GM21381 (cell line): ENCODE results near the gene KLK12.

ENCODE experiments used
- ATAC-seq: cut with Tn5 transposase; IDR thresholded peaks from one replicate; pipeline ENCODE4 v1.9.1; 2021; ENCODE audit warnings: mild to moderate bottlenecking, moderate library complexity; ENCODE audit not compliant: unreplicated experiment

The KLK12 gene

GRCh38 chr19:51034704-51035103 lies at the start of gene KLK12:
Gene KLK12 (minus strand): TSS chr19:51035002. CDS start chr19:51034621, 381 bp downstream.
- ATAC-seq, result no peak

- ATAC-seq, result no peak
Measured at GRCh38 chr19:51084505-51084904, 49.7 kb upstream of the KLK12 start.

- ATAC-seq, result no peak
Measured at GRCh38 chr19:51083783-51084182, 49.0 kb upstream of the KLK12 start.

GRCh38 chr19:51083181-51083580 lies 48.4 kb upstream of the KLK12 start:
- ATAC-seq, result no peak

- ATAC-seq, result no peak
Measured at GRCh38 chr19:51082611-51083010, 47.8 kb upstream of the KLK12 start, which contains the start of gene KLK14. Gene KLK14 (minus strand): TSS chr19:51082887. CDS start chr19:51082614, 273 bp downstream.

- no peak for ATAC-seq
Measured at GRCh38 chr19:51081476-51081875, 46.7 kb upstream of the KLK12 start.

GRCh38 chr19:51079481-51080110 lies 44.8 kb upstream of the KLK12 start:
- ATAC-seq, result no peak

GRCh38 chr19:51078731-51079130 lies 43.9 kb upstream of the KLK12 start:
- no peak for ATAC-seq

GRCh38 chr19:51078104-51078503 lies 43.3 kb upstream of the KLK12 start:
- ATAC-seq, result no peak

- no peak for ATAC-seq
Measured at GRCh38 chr19:51076631-51077213, 41.9 kb upstream of the KLK12 start.

- ATAC-seq, result no peak
Measured at GRCh38 chr19:51075998-51076397, 41.2 kb upstream of the KLK12 start.

- ATAC-seq, result no peak
Measured at GRCh38 chr19:51071095-51071405, 36.2 kb upstream of the KLK12 start.

- ATAC-seq, result no peak
Measured at GRCh38 chr19:51070334-51071094, 35.7 kb upstream of the KLK12 start.

- ATAC-seq, result no peak
Measured at GRCh38 chr19:51066393-51067186, 31.8 kb upstream of the KLK12 start.

- ATAC-seq, result no peak
Measured at GRCh38 chr19:51065221-51065960, 30.6 kb upstream of the KLK12 start.

- no peak for ATAC-seq
Measured at GRCh38 chr19:51064534-51065220, 29.9 kb upstream of the KLK12 start, which contains the start of gene KLK13. Gene KLK13 (minus strand): TSS chr19:51065092. CDS start chr19:51065067, 25 bp downstream.

- ATAC-seq, result no peak
Measured at GRCh38 chr19:51063664-51064063, 28.9 kb upstream of the KLK12 start.

- no peak for ATAC-seq
Measured at GRCh38 chr19:51060973-51061372, 26.2 kb upstream of the KLK12 start.

GRCh38 chr19:51060336-51060735 lies 25.5 kb upstream of the KLK12 start:
- ATAC-seq, result no peak

GRCh38 chr19:51059715-51060114 lies 24.9 kb upstream of the KLK12 start:
- no peak for ATAC-seq
